ENCODE data around the gene ZFP36L2. TPM values are rescaled to one million over a fixed set of nuclear protein-coding genes. Genes with fewer than 3 reads are reported as not detected.

Gene ZFP36L2
- total and polyA plus RNA-seq, 2 donors (not counting 1 experiment from before 2014, with no cell fraction given), result 94.9 to 482 TPM

- Mint-ChIP-seq H3K27ac (no peak overlapping the region), H3K4me3 (no peak overlapping the region), H3K9me3 (ENCODE audit: insufficient read depth) (no peaks in the 10 kb centered on the region), H3K4me1 (peaks cover 38% of the 10 kb centered on the region), H3K27me3 (no peaks in the 10 kb centered on the region)
- CTCF ChIA-PET, result interaction anchor here (1.0 to 21.8 kb wide), 3 partner anchors 9 to 53 kb away, joined by 3 to 449 read pairs (median 5); no protein-coding TSS in a partner anchor
- intact Hi-C loops (cut with micrococcal nuclease), result no loop called here
- Histone ChIP-seq H2AFZ (ENCODE audit: insufficient read depth, low read depth, low read length, poor library complexity, severe bottlenecking) (no peak overlapping the region), H3K79me2 (ENCODE audit: control insufficient read depth, insufficient read depth, low read length) (peaks cover 2% of the 10 kb centered on the region), H4K20me1 (ENCODE audit: control insufficient read depth, insufficient read depth, low read length, poor library complexity, severe bottlenecking) (no peaks in the 10 kb centered on the region), H3K9me3 (ENCODE audit: control extremely low read depth in 1 of 3, control insufficient read depth in 2 of 3, insufficient read depth in 1 of 3, low read length in 2 of 3) (no peaks in the 10 kb centered on the region), H3K4me1 (ENCODE audit: control insufficient read depth in 2 of 2, insufficient read depth in 2 of 2, low read length in 2 of 2) (peaks cover 26 to 30% of the 10 kb centered on the region in 2 donors), H3K36me3 (replicated peaks in 1 of 2; ENCODE audit: control extremely low read depth in 1 of 2, control insufficient read depth in 1 of 2, extremely low read depth in 1 of 2, insufficient read depth in 2 of 2, low read length in 1 of 2) (no peaks in the 10 kb centered on the region), H3K9ac (ENCODE audit: low read length) (no peak overlapping the region), H3K27ac (ENCODE audit: low read length in 2 of 2) (no peak overlapping the region), H3K4me3 (ENCODE audit: control extremely low read depth in 1 of 5, extremely low read depth in 1 of 5, insufficient read depth in 1 of 5, low read depth in 2 of 5, low read length in 4 of 5) (no peak overlapping the region), H3K4me2 (replicated peaks; ENCODE audit: low read depth, low read length, poor library complexity, severe bottlenecking) (no peak overlapping the region), H3K27me3 (replicated peaks in 1 of 4; ENCODE audit: control extremely low read depth in 1 of 4, control insufficient read depth in 3 of 4, insufficient read depth in 4 of 4, low read length in 3 of 4) (no peaks in the 10 kb centered on the region)
- DNase-seq (no peak), ATAC-seq (ENCODE audit: low read depth) (no peak)
- TF ChIP-seq EZH2 (IDR thresholded peaks at IDR 0.05; ENCODE audit: borderline replicate concordance, insufficient read depth, low read depth, low read length, poor library complexity, severe bottlenecking), result no peak
- no peak for TF ChIP-seq CTCF (IDR thresholded peaks at IDR 0.05)
- WGBS (ENCODE audit: insufficient coverage), result 87% methylated on average over 3 of the region's 5 CpGs
- POLR2A ChIA-PET, result interaction anchor here (0.6 to 1.0 kb wide), 2 partner anchors 9 to 41 kb away, joined by 3 to 4 read pairs; no protein-coding TSS in a partner anchor
Observed at GRCh38 chr2:43209204-43209717, 17.1 kb downstream of the ZFP36L2 start.

- Histone ChIP-seq H3K4me1 (ENCODE audit: control insufficient read depth in 2 of 2, insufficient read depth in 2 of 2, low read length in 2 of 2) (peaks cover 18 to 20% of the 10 kb centered on the region in 2 donors), H3K4me3 (ENCODE audit: control extremely low read depth in 1 of 5, extremely low read depth in 1 of 5, insufficient read depth in 1 of 5, low read depth in 2 of 5, low read length in 4 of 5) (no peak overlapping the region), H4K20me1 (ENCODE audit: control insufficient read depth, insufficient read depth, low read length, poor library complexity, severe bottlenecking) (no peaks in the 10 kb centered on the region), H3K27me3 (replicated peaks in 1 of 4; ENCODE audit: control extremely low read depth in 1 of 4, control insufficient read depth in 3 of 4, insufficient read depth in 4 of 4, low read length in 3 of 4) (no peaks in the 10 kb centered on the region), H3K9me3 (ENCODE audit: control extremely low read depth in 1 of 3, control insufficient read depth in 2 of 3, insufficient read depth in 1 of 3, low read length in 2 of 3) (no peaks in the 10 kb centered on the region), H2AFZ (ENCODE audit: insufficient read depth, low read depth, low read length, poor library complexity, severe bottlenecking) (no peak overlapping the region), H3K9ac (ENCODE audit: low read length) (no peak overlapping the region), H3K27ac (ENCODE audit: low read length in 2 of 2) (no peak overlapping the region), H3K79me2 (ENCODE audit: control insufficient read depth, insufficient read depth, low read length) (peaks cover 6% of the 10 kb centered on the region), H3K36me3 (replicated peaks in 1 of 2; ENCODE audit: control extremely low read depth in 1 of 2, control insufficient read depth in 1 of 2, extremely low read depth in 1 of 2, insufficient read depth in 2 of 2, low read length in 1 of 2) (no peaks in the 10 kb centered on the region), H3K4me2 (replicated peaks; ENCODE audit: low read depth, low read length, poor library complexity, severe bottlenecking) (no peak overlapping the region)
- intact Hi-C loops (cut with micrococcal nuclease), result no loop called here
- no peaks in the 10 kb centered on the region for H3K27me3 Mint-ChIP-seq
- H3K4me1 Mint-ChIP-seq, result peaks cover 31% of the 10 kb centered on the region
- H3K4me3 Mint-ChIP-seq, result no peak overlapping the region
- 78% methylated on average over 8 of the region's 9 CpGs for WGBS (ENCODE audit: insufficient coverage)
- no peak overlapping the region for H3K27ac Mint-ChIP-seq
- POLR2A ChIA-PET, result no interaction called here
- ATAC-seq (ENCODE audit: low read depth), result no peak
- no peak for DNase-seq
- CTCF ChIA-PET, result interaction anchor here (1.7 to 1.9 kb wide), 2 partner anchors 10 to 28 kb away, joined by 3 to 5 read pairs; no protein-coding TSS in a partner anchor
- TF ChIP-seq EZH2 (IDR thresholded peaks at IDR 0.05; ENCODE audit: borderline replicate concordance, insufficient read depth, low read depth, low read length, poor library complexity, severe bottlenecking) (no peak), CTCF (IDR thresholded peaks at IDR 0.05) (no peak)
- H3K9me3 Mint-ChIP-seq (ENCODE audit: insufficient read depth), result no peaks in the 10 kb centered on the region
Observed at GRCh38 chr2:43207553-43208300, 18.7 kb downstream of the ZFP36L2 start.
